GM10266 (cell line): ENCODE data around the gene LACC1.
A peak's percentile ranks its signal among the peaks of the same experiment; 100 is the strongest.

Experiments used
- DNase-seq: peaks from one replicate; pipeline ENCODE4 v3.0.0; 2012; ENCODE audit errors: extremely low spot score
- TF ChIP-seq, protein P1 (sequence below): IDR thresholded peaks from 2 replicates; pipeline ENCODE4 v1.5.1; 2012; ENCODE audit warnings: mild to moderate bottlenecking, low read depth; ENCODE audit not compliant: control insufficient read depth, insufficient read depth; ENCODE audit errors: missing control alignments

LACC1 gene

DNA sequence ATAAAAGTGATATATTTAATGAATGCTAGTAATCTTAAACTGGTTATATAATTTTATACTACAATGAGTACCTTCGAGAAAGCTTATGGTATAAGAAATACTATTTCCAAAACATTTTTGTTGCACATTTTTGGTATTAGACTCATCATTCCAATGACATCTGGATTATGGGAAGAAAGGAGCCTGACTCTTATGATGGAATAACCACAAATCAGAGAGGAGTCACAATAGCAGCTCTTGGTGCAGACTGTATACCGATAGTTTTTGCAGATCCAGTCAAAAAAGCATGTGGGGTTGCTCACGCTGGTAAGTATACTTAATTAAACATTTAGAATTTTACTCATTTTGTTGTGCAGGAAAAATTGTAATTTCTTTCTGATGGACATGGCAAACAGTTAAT lies 3.9 kb downstream of the LACC1 start:
- DNase-seq = no peak
- TF ChIP-seq, protein P1, sequence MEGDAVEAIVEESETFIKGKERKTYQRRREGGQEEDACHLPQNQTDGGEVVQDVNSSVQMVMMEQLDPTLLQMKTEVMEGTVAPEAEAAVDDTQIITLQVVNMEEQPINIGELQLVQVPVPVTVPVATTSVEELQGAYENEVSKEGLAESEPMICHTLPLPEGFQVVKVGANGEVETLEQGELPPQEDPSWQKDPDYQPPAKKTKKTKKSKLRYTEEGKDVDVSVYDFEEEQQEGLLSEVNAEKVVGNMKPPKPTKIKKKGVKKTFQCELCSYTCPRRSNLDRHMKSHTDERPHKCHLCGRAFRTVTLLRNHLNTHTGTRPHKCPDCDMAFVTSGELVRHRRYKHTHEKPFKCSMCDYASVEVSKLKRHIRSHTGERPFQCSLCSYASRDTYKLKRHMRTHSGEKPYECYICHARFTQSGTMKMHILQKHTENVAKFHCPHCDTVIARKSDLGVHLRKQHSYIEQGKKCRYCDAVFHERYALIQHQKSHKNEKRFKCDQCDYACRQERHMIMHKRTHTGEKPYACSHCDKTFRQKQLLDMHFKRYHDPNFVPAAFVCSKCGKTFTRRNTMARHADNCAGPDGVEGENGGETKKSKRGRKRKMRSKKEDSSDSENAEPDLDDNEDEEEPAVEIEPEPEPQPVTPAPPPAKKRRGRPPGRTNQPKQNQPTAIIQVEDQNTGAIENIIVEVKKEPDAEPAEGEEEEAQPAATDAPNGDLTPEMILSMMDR = no peak

DNA sequence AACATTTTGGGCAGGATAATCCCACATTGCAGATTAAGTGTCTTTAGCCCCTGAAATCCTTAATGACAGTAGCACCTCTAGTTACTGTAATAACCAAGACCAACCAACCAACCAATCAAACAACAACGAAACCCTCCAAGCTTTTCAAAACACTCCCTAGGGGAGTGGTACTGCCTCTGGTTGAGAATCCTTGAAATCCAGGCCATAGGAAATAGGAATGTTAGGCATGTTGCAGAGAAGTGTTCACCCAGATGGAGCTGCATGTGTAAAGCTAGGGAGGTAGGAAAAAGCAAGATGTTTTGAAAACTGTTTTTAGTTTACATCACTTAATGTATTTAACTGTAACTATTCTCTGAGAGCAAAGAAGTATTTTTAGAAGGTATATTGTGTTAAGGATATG lies 4.5 kb downstream of the LACC1 start:
- DNase-seq = no peak
- TF ChIP-seq, protein P1 = no peak

DNA sequence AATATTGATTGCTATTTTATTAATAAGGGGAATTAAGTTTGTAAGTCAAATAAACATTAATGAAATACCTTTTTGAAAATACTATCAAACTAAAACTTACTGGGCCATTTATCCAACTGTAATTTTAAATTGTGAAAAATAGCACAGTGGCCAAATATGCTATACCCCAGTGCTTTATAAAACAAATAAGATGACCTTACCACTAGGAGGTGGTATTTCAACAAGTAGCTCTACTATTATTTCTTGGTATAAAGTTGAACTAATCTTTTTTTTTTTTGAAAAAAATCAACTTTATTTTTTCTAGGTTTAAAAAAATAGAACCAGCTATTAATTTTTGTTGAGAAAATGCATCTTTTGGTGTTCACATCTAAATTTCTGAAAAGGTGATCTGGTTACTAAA lies 14.7 kb downstream of the LACC1 start:
- TF ChIP-seq, protein P1 = no peak
- DNase-seq = no peak

DNA sequence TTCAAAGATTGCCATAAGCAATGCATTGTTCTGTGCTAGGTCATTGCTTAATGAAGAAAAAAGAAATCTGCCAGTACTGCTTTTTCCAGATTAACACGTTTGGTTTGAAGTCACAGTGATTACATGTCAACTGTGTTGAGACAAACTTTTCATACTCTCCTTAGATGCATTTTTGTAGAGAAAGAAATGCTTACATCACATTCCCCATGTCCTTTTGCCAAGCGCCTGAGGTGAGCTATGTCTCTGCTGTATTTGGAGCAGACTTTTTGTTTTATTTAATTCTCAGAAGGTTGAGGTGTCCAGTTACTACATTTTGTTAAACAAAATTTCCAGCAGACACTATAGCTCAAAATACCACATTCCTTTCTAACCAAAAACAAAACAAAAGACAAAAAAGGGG lies 16.2 kb downstream of the LACC1 start:
- no peak for DNase-seq
- TF ChIP-seq, protein P1 = no peak

DNA sequence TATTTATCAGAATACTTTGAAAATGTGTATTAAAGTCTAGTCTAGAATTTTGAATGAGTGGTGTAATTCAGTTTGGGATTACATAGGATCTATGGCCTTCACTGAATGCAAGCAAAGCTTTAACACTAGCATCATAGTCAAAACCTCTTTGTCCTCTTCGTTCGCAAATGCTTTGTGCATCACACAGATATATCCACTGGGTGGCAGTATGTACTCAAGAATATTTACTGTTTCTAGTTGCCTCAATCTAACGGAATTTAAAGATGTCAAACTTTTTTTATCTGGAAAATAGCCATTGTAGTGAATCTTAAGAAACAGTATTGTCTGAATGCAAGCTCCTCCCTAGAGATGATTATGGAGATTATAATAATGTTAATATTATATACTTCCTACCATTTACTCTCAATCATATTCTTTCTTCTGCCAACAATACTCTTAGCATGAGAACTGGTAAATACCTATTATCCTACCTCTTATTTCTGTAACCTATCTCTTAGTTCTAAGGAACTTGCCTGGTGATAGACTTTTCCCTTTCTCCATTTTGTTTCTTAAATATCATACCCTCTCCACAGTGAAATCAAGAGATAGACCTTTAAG lies 25.8 kb downstream of the LACC1 start:
- DNase-seq = peak; percentile 45
- TF ChIP-seq, protein P1 = peak; percentile 78

DNA sequence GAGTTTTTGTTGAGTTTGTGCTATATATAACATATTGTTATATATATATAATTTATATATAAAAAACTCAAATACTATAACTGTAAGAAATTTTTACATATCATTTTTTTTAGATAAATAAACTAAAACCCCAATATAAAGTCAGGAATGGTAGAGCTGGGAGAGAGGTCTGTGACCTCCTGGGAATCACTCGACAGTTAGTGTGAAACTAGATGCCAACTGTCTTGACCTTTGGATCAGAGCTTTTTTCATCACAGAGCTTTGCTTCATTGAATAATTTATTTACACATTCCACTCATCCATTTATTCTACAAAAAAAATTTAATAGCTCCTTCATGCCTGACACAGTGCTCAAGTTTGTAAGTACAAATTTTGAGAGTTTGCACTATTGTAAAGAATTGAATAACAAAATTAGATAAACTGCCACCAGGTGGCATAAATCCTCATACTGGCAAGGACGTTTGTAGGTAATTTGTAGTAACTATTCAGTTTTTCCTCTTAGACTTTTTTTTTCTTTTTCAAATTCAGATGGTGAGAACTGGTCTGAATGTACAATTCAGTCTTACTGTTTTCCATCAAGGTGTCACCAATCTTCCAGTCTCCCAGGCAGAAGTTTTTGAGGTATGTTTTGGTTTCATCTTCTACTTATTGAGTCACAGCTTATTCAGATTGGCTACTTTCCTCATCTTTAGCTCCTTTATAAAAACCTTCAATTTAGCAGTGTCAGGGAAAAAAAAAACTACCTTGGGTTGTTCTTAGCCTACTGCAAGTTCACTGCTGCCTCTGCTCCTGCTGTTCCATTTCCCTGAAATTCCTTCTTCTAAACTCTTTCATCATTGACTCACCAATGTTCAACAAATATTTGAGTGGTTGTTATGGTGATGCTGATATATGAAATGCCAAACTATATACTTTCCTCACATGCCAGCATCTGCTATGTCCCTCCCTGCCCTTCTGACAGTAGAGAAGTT lies 28.7 kb downstream of the LACC1 start:
- DNase-seq = no peak
- TF ChIP-seq, protein P1 = peak; percentile 23

DNA sequence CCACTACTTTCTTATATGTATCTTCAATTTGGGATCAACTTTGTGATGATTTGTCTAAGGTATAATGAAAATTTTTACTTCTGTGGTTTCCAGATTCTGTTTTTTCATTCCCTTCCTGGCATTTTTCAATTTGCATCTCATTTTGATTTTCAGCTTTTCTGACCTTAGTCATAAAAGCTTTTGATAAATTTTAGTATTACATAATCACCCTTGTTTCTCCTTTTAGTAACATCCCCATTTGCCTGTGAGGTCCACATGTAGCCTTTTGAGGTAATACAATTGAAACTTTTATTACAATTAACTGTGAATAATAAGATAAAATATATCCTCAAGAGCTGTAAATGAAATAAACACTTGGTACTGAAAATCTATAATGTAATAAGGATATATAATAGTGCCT lies 31.2 kb downstream of the LACC1 start:
- TF ChIP-seq, protein P1 = no peak
- DNase-seq = no peak
